NT2/D1 (cell line): ENCODE results near the gene FAM83D.

ENCODE experiments used
- SUZ12 ChIP-seq: IDR thresholded peaks from 2 replicates; pipeline ENCODE4 v1.6.1; 2011; ENCODE audit not compliant: insufficient read length, insufficient read depth; ENCODE audit errors: extremely low read depth
- YY1 ChIP-seq: IDR thresholded peaks from 2 replicates; pipeline ENCODE4 v1.6.1; 2011; ENCODE audit not compliant: insufficient read length, insufficient read depth
- ZNF274 ChIP-seq: IDR thresholded peaks from 2 replicates; pipeline ENCODE4 v1.6.1; 2011; ENCODE audit warnings: mild to moderate bottlenecking, low read depth, low read length

DNA sequence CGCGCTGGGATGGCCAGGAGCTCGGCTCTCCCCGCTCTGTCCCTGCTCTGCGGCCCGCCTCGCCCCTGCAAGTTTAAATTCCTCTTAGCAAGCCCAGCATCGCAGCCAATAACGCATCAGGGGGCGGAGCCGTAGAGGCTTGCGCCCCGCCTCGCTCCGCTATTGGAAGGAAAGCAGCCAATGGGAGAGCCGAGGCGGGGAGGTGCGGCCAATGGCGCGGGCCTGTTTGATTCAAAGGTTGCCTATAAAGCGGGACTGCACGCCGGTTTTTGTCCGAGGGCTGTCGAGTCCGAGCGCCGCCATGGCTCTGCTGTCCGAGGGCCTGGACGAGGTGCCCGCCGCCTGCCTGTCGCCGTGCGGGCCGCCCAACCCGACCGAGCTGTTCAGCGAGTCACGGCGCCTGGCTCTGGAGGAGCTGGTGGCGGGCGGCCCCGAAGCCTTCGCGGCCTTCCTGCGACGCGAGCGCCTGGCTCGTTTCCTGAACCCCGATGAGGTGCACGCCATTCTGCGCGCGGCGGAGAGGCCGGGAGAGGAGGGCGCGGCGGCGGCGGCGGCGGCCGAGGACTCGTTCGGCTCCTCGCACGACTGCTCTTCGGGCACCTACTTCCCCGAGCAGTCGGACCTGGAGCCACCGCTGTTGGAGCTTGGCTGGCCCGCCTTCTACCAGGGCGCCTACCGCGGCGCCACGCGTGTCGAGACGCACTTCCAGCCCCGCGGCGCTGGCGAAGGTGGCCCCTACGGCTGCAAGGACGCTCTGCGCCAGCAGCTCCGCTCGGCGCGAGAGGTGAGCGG, at the start of gene FAM83D:
- no peak for TF ChIP-seq ZNF274
- no peak for TF ChIP-seq SUZ12
- peak; percentile 32 for TF ChIP-seq YY1
